GM12891 (cell line): ENCODE measurements around the gene SFXN5.

Experiments
- POLR2A ChIP-seq: IDR thresholded peaks from 2 replicates; pipeline ENCODE4 v1.6.1; 2011; ENCODE audit warnings: low read depth, low read length, control low read depth
- POLR2AphosphoS5 ChIP-seq: IDR thresholded peaks from 2 replicates; pipeline ENCODE4 v1.6.1; 2011; ENCODE audit warnings: low read depth, low read length, control low read depth

DNA sequence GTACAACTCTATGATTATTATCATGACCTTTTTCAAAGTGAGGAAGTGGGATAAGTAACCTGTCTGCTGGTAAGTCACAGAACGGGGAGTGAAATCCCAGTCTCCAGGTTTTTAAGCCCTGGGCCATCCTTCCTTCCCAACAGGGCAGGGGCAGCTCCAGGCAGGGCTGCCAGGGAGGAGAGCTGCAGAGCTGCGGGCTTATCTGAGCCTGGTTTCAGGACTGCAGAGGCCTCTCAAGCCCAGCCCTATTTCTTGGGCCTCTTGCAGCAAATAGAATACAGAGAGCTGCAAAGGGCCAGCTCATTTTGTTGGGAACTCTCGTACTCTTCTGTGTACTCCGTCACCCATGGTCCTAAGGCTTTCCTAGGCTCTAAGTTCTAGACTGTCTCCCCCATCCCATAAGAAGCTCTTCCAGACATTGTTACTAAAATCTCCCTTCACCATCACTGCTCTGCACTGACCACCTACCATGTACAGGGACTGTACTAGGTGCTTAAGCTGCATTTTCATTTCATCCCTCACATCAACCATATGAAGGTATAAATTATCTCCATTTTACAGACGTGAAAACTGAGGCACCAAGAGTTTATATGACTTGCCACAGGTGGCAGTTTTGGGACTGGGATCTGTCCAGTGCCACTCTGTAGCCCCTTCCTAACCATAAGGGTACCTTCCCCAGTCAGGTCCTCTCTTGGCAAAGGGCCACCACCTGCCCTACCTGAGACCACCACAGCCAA lies 38.1 kb upstream of the SFXN5 start:
- TF ChIP-seq POLR2A (no peak), POLR2AphosphoS5 (no peak)
